GM12891 (cell line): ENCODE data around the gene ARL9.

Experiments used
- DNase-seq: peaks from one replicate; pipeline ENCODE4 v3.0.0; 2011; ENCODE audit warnings: low spot score; ENCODE audit not compliant: insufficient read length
- FAIRE-seq: peaks from 2 replicates; lab custom pipeline; 2011; peaks lifted over from hg19 to GRCh38; lab: Jason Lieb, UNC
- PAX5 ChIP-seq: IDR thresholded peaks from 2 replicates; pipeline ENCODE4 v1.6.1; 2011; ENCODE audit warnings: low read length, moderate library complexity, mild to moderate bottlenecking; ENCODE audit not compliant: insufficient read depth, severe bottlenecking
- POLR2A ChIP-seq: IDR thresholded peaks from 2 replicates; pipeline ENCODE4 v1.6.1; 2011; ENCODE audit warnings: low read depth, low read length, control low read depth
- POLR2AphosphoS5 ChIP-seq: IDR thresholded peaks from 2 replicates; pipeline ENCODE4 v1.6.1; 2011; ENCODE audit warnings: low read depth, low read length, control low read depth
- POU2F2 ChIP-seq: IDR thresholded peaks from 2 replicates; pipeline ENCODE4 v1.6.1; 2011; ENCODE audit warnings: low read depth, mild to moderate bottlenecking, control low read depth, low read length, moderate library complexity
- SPI1 ChIP-seq: IDR thresholded peaks from 2 replicates; pipeline ENCODE4 v1.6.1; 2011; ENCODE audit warnings: low read depth, low read length, control low read depth
- TAF1 ChIP-seq: IDR thresholded peaks from 2 replicates; pipeline ENCODE4 v1.6.1; 2011; ENCODE audit warnings: low read depth, low read length, control low read depth

The ARL9 gene

DNA sequence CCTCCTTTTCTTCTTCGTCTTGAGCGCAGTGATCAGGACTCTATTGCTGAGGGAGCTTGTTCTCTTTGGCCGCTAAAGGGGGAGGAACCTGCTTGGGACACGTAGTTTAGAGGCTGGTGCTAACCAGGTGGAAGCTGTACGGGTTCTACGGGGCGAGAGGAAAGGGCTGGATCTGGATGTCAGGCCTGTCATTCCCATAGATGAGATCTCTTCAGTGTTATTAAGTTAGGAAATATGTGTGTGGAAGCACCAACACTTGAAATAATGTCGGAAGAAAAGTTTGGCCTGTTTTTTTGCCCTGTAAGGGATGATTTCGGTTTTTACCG is 37.5 kb upstream of the ARL9 start:
- peak; percentile 11 for DNase-seq
- TF ChIP-seq POLR2A = no peak
- FAIRE-seq = peak; percentile 43

DNA sequence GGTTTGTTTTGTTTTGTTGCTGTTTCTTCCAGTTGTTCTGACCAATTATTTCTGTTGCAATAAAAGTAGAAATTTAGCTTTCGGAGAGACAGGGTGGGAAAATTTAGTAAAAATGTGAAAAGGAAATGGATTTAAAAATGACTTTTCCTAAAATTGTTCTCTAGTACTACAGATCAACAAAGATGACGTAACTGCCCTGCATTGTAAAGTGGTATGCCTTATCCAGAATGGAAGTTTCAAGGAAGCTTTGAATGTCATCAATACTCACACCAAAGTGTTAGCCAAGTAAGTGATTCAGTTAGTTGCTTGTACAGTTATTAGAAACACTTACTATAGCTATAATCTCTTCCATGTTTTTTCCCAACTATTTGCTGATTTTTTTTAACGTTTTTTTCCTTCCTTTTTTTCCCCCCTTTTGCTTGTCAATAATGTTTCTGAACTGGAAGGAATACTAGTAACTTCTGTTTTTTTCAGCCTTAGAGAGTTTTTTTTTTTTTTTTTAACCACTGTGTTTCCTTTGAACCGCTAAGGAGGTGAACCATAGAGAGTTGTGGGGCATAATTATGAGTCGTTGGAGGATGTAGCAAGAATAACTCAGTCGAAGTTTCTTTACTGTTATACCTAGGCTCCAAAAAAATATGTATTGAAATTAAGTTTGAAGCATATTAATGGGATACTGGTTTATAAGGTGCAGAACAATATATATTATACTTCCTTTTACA is 35.9 kb upstream of the ARL9 start:
- TF ChIP-seq SPI1 = no peak
- TF ChIP-seq POLR2AphosphoS5 = no peak
- no peak for TF ChIP-seq POU2F2
- TF ChIP-seq TAF1 = no peak
- no peak for TF ChIP-seq POLR2A
- TF ChIP-seq PAX5 = no peak
- no peak for DNase-seq
- no peak for FAIRE-seq

DNA sequence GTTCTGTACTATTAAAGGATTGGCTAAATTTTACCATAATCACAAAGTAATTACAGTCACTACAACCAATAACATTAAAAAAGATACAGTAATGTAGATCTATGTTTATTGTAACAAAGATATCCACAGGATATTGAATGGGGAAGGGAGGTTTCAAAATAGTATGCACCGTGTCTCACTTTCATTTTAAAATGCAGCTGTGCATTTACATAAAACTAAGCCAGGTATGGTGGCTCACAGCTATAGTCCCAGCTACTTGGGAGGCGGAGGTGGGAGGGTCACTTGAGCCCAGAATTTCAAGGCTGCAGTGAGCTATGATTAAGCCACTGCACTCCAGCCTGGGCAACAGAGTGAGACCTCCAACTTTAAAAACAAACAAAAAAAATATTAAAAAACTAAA is 29.7 kb upstream of the ARL9 start:
- DNase-seq (no peak), FAIRE-seq (peak; percentile 90)
- TF ChIP-seq POU2F2 = peak; percentile 83; the same call in 1 of the 2 replicates
- TF ChIP-seq TAF1 = no peak

DNA sequence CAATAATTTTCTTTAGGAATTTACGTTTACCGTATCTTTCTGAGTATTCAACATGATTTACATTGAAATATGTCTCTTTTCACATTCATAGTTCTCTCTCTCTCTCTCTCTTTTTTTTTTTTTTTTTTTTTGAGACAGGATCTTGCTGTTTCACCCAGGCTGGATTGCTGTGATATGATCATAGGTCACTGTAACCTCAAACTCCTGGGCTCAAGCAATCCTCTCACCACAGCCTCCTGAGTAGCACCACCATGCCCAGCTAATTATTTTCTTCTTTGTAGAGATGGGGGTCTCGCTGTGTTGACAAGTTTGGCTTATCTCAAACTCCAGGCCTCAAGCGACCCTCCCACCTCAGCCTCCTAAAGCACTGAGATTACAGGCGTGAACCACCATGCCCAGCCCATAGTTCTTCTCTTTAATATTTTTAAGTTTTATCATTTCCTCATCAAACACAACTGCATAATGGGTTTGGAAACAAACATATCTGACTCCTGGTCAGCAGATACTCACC is 28.3 kb upstream of the ARL9 start:
- no peak for FAIRE-seq
- TF ChIP-seq POLR2AphosphoS5 (no peak), SPI1 (no peak)
- DNase-seq = no peak

DNA sequence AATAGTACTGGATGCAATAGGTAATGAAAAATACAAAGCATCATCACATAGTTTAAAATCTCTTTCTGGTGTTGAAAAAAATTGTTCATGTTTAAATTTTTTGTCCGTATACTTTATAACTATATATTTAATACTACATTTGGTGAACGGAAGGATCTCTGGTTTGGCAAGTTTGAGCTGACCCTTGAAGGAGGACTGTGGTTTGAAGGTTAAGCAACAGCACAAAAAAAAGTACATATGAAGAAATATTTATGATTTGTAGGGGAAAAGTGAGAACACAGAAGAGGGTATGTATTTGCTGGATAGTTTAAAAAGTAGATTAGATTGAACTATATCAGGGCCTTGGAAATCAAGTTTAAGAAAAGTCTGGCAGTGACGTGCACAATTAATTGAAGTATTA is 24.9 kb upstream of the ARL9 start:
- no peak for DNase-seq
- TF ChIP-seq POLR2A = no peak
- no peak for TF ChIP-seq POU2F2
- no peak for TF ChIP-seq POLR2AphosphoS5
- FAIRE-seq = no peak

DNA sequence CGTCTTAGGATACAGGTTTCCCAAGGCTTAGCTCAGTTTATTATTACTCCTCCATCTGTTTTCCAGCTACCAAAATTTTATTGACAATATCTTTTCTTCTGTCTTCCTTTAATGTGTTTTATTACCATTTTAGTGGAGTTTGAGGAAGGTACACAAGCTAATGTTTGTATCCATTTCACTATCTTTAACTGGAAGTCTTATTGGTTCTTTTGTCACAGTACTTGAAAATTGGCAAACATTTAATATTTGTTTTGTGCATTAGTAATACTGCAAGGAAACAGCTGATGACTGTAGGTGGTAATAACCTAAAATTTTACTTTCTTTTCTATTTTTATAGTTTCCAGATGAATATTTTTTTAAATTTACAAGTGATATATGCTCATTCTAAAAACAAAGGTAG is 9.3 kb upstream of the ARL9 start:
- FAIRE-seq (no peak), DNase-seq (no peak)
- TF ChIP-seq POU2F2 (no peak), SPI1 (no peak), TAF1 (no peak), POLR2A (no peak), PAX5 (no peak), POLR2AphosphoS5 (no peak)

DNA sequence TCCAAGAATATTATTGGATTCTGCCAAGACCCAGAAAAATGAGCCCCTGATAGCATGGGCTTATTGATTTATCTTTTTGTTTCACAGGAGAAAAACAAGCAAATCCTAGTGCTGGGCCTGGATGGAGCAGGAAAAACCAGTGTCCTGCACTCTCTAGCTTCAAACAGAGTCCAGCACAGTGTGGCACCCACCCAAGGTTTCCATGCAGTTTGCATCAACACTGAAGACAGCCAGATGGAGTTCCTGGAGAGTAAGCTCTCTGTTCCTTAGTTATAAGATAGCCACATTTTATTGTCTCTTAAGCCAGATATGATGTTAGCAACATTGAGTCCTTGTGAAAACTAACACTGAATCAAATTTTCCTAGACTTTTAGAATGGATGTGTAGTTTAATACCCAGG is 5.5 kb downstream of the ARL9 start:
- no peak for TF ChIP-seq POLR2A
- no peak for TF ChIP-seq PAX5
- TF ChIP-seq POU2F2 = no peak
- no peak for TF ChIP-seq POLR2AphosphoS5
- no peak for TF ChIP-seq SPI1
- no peak for TF ChIP-seq TAF1
- FAIRE-seq = no peak
- DNase-seq = no peak

DNA sequence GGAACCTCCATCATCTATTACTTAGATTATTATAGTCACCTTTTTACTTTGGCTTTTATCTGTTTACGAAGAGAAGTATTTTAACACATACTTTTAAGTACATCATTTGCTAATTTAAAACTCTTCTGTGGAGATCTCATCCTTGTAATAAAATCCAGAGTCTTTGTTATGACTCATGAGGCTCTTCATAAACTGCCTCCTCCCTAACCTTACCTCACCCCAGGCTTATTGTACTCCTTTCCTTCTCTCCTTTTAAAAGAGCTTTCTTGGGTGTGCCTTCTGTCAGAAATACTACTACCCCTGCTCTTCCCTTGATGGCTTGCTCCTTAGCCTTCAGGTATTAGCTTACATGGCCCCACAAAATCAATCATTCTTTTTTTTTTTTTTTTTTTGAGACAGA is 6.6 kb downstream of the ARL9 start:
- DNase-seq (no peak), FAIRE-seq (no peak)
- no peak for TF ChIP-seq TAF1
- TF ChIP-seq PAX5 = no peak
- no peak for TF ChIP-seq SPI1
- no peak for TF ChIP-seq POU2F2
- TF ChIP-seq POLR2A = no peak
- TF ChIP-seq POLR2AphosphoS5 = no peak

DNA sequence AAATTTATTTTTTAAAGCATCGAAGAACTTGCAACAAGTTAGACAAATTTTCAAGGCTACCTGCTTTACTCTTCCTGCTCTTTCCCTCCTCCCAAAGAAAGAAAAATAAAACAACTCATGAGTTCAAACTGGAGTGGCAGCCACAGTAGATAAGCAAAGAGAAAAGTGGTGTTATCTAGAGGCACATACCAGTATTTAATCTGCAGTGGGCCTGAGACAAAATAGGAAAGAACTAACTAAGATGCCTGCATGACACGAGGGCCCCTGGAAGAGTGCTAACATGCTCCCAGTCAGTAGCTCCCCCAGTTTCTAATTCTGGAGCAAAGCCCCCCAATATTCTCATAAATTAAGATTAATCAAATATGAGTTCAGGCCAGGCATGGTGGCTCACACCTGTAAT is 7.9 kb downstream of the ARL9 start:
- no peak for TF ChIP-seq POLR2AphosphoS5
- no peak for TF ChIP-seq POU2F2
- no peak for TF ChIP-seq SPI1
- TF ChIP-seq PAX5 = no peak
- no peak for TF ChIP-seq POLR2A
- TF ChIP-seq TAF1 = no peak
- FAIRE-seq (no peak), DNase-seq (no peak)

DNA sequence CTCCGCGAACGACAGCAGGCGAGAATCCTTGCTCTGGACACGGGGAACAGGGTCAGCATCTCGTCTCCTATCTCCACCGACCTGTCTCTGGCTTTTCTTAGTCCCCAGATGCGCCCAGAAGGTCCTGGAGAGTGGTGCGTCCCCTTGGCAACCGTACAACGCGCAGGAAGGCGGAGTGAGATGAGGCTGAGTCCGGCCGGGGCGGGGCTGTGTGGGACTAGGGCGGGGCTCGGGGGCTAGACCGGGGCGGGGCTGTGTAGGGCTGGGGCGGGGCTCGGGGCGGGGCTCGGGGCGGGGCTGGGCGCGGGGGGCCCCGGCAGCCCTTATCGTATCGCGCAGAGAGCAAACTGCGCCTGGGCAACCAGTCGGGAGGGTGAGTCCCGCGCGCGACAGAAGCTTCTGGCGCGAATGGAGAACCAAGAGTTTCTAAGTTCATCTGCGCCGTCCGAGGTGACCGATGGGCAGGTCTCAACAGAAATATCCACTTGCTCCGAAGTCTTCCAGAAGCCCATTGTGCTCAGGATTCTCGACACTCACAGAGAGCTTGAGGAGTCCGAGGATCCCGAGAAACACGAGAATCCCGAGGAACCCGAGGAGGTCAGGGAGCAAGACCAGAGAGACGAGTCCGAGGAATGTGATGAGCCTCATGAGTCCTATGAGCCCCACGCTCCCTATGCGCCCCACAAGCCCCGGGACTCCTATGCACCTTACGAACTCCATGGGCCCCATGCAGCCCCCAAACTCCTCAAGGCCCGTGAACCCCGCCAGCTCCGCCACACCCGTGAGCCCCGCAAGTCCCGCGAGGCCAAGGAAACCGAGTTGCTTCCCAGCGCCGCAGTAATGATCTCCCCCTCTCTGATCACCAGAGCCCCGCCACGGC is 24.9 kb downstream of the ARL9 start:
- TF ChIP-seq POLR2A = no peak
- no peak for TF ChIP-seq PAX5
- TF ChIP-seq POU2F2 = no peak
- TF ChIP-seq TAF1 = no peak
- TF ChIP-seq POLR2AphosphoS5 = no peak
- no peak for TF ChIP-seq SPI1
- no peak for FAIRE-seq
- DNase-seq = peak; percentile 58
